Calu3 (cell line): ENCODE data around the gene IDH3B. TPM values are rescaled to one million over a fixed set of nuclear protein-coding genes. Genes with fewer than 3 reads are reported as not detected.

Experiments
- Bru-seq: library from RNA; stranded (reverse); fragments of 400-500 nt; gene quantifications from one replicate; lab custom pipeline; 2021; lab: Mats Ljungman, UMichigan
- BruChase-seq, 2 experiments: library from RNA; stranded (reverse); fragments of 400-500 nt; gene quantifications; one replicate each; lab custom pipeline; 2021; lab: Mats Ljungman, UMichigan
- BruUV-seq: library from RNA; stranded (reverse); fragments of 400-500 nt; replicated peaks from 2 replicates; lab custom pipeline; 2021; lab: Mats Ljungman, UMichigan
- CTCF ChIA-PET: fragments of 300-600 bp; sonication (Branson Sonifier 250); formaldehyde crosslinking; loops from one replicate; lab custom pipeline; 2022; ENCODE audit warnings: antibody characterized with exemption; lab: Charles Lee
- DNase-seq: peaks from one replicate; pipeline ENCODE4 v3.0.0; 2022
- H3K27ac Mint-ChIP-seq: one replicate; pipeline ENCODE4 v1.8.0; 2022; ENCODE audit warnings: mixed read lengths; ENCODE audit not compliant: unreplicated experiment
- H3K27me3 Mint-ChIP-seq: one replicate; pipeline ENCODE4 v1.8.0; 2022; ENCODE audit warnings: mixed read lengths; ENCODE audit not compliant: unreplicated experiment
- H3K36me3 Mint-ChIP-seq: one replicate; pipeline ENCODE4 v1.8.0; 2022; ENCODE audit warnings: mild to moderate bottlenecking, moderate library complexity, mixed read lengths; ENCODE audit not compliant: insufficient read depth, unreplicated experiment
- H3K4me1 Mint-ChIP-seq: one replicate; pipeline ENCODE4 v1.8.0; 2022; ENCODE audit warnings: mild to moderate bottlenecking, low read depth, mixed read lengths; ENCODE audit not compliant: unreplicated experiment
- H3K4me3 Mint-ChIP-seq: one replicate; pipeline ENCODE4 v1.8.0; 2022; ENCODE audit warnings: mild to moderate bottlenecking, low read depth, moderate library complexity, mixed read lengths; ENCODE audit not compliant: unreplicated experiment
- H3K9me3 Mint-ChIP-seq: one replicate; pipeline ENCODE4 v1.8.0; 2022; ENCODE audit warnings: low read depth, mixed read lengths; ENCODE audit not compliant: unreplicated experiment
- intact Hi-C: fragments of 100-400 bp; cut with micrococcal nuclease; formaldehyde crosslinking; loops from one replicate; pipeline ENCODE4 v1.10.0; 2022; ENCODE audit not compliant: unreplicated experiment
- long read RNA-seq: library from polyadenylated mRNA; stranded (forward); transcript quantifications from one replicate; pipeline ENCODE4 v2.0.0, GENCODE V29; 2022
- total RNA-seq: library from RNA; stranded (reverse); gene quantifications from 2 replicates; pipeline ENCODE4 v1.2.3, GENCODE V29; 2022
- TF ChIP-seq, protein P1 (sequence below): fragments of 200-600 bp; IDR thresholded peaks from one replicate; pipeline ENCODE4 v1.8.0; 2022; ENCODE audit warnings: antibody characterized with exemption; ENCODE audit not compliant: unreplicated experiment

IDH3B gene
- 73.6 and 74.8 TPM in 2 replicates for total RNA-seq
- Bru-seq, nascent RNA: percentile 71 among the genes with signal in this experiment
- BruChase-seq, experiment 1, labeled RNA remaining after a 6-hour chase: percentile 88 among the genes with signal in this experiment
- percentile 80 among the genes with signal in this experiment for BruChase-seq, experiment 2, labeled RNA remaining after a 2-hour chase
- long read RNA-seq, transcript IDH3B-201 (12 exons, 1,545 nt): major isoform, 70 of 634 reads
- long read RNA-seq, transcript IDH3B-206 (13 exons, 1,279 nt): minor isoform, 13 of 634 reads
- long read RNA-seq, partial matches to known transcripts: 229 of 634 reads
- long read RNA-seq, other reads (novel, unspliced or antisense): 320 of 634 reads

DNA sequence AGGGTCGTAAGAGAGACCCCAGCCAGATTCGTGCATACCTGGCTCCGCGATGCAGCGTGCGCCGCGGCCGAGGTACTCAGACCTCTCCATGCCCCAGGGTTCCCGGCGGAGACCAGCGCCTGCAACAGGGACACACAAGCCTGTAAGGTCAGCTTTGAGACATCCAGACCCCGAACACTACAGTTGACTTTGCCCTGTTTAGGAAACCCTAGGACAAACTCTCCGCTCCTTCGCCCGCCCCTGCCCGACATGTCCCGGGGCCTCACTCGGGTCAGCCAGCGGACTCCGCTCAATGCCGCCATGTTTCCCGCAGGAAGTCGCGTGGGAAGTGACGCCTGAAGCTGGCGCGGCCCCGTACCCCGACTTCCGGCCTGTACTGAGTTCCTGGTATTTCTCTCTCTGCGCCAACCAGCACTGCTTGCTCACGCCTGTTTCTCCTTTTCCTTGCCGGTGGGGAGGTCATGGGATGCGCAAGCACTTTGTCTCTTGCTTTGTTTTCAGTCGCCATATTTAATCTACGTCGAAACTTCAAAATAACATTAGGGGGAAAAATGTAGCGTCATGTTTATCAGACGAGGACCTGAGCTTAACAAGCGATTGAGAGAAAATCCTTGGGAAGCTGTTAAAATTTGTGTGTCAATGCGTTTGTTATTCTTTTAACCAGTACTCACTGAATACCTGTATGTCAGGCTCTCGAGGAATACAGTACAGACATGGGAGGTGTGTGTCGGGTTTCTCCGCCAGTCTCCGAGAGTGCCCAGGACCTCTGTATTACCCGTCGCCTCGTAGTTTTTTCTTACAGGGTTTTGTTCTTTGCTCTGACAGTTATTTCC is at the start of gene IDH3B:
Gene IDH3B (minus strand): TSS at position 330 of the 833 bp plus-strand sequence. CDS start 28 bp downstream, at position 302.
- TF ChIP-seq, protein P1, sequence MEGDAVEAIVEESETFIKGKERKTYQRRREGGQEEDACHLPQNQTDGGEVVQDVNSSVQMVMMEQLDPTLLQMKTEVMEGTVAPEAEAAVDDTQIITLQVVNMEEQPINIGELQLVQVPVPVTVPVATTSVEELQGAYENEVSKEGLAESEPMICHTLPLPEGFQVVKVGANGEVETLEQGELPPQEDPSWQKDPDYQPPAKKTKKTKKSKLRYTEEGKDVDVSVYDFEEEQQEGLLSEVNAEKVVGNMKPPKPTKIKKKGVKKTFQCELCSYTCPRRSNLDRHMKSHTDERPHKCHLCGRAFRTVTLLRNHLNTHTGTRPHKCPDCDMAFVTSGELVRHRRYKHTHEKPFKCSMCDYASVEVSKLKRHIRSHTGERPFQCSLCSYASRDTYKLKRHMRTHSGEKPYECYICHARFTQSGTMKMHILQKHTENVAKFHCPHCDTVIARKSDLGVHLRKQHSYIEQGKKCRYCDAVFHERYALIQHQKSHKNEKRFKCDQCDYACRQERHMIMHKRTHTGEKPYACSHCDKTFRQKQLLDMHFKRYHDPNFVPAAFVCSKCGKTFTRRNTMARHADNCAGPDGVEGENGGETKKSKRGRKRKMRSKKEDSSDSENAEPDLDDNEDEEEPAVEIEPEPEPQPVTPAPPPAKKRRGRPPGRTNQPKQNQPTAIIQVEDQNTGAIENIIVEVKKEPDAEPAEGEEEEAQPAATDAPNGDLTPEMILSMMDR: no peak

DNA sequence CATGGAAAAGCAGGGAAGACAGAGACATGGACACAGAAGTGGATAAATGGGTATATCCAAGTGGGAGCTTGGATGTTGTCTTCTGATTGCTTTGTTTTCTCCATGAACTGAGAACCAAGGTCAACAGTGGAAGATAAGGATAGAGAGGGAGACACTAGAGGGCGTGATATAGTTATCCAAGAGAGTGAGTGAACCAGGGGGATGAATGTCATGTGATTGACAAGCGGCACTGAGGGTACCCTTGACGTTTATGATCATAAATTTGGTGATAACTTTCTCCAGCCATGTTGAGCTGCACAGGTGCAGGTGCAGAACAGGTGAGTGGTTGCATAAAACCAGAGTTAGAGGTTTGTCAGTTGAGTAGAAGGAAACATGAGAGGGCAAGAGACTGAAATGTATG is 49.3 kb upstream of the IDH3B start:
- H3K27me3 Mint-ChIP-seq: no peaks in the 10 kb centered on the region
- TF ChIP-seq, protein P1: no peak
- CTCF ChIA-PET: no interaction called here
- no TSS peak for BruUV-seq
- H3K4me1 Mint-ChIP-seq: no peaks in the 10 kb centered on the region
- H3K4me3 Mint-ChIP-seq: no peak overlapping the region
- no peak overlapping the region for H3K27ac Mint-ChIP-seq
- intact Hi-C loops: loop anchor here (1.0 kb wide), 1 partner anchor 30 kb away; no protein-coding TSS in a partner anchor
- no peak for DNase-seq
- no peaks in the 10 kb centered on the region for H3K9me3 Mint-ChIP-seq
- no peaks in the 10 kb centered on the region for H3K36me3 Mint-ChIP-seq

More for the DNA sequence above, at the start of gene IDH3B:
- H3K27me3 Mint-ChIP-seq: peaks cover 18% of the 10 kb centered on the region
- CTCF ChIA-PET: interaction anchor here (0.7 to 1.4 kb wide), 3 partner anchors 9 to 12 kb away, joined by 3 to 5 read pairs (median 4); partner anchors contain the start of gene NOP56
- H3K4me1 Mint-ChIP-seq: peaks cover 15% of the 10 kb centered on the region
- peak within 1 kb of the TSS; percentile 85 for H3K4me3 Mint-ChIP-seq
- intact Hi-C loops: no loop called here
- peaks cover 41% of the 10 kb centered on the region for H3K36me3 Mint-ChIP-seq
- peak within 1 kb of the TSS; percentile 86 for H3K27ac Mint-ChIP-seq
- BruUV-seq: TSS peak; percentile 99
- H3K9me3 Mint-ChIP-seq: no peaks in the 10 kb centered on the region
- DNase-seq: peak; percentile 83

DNA sequence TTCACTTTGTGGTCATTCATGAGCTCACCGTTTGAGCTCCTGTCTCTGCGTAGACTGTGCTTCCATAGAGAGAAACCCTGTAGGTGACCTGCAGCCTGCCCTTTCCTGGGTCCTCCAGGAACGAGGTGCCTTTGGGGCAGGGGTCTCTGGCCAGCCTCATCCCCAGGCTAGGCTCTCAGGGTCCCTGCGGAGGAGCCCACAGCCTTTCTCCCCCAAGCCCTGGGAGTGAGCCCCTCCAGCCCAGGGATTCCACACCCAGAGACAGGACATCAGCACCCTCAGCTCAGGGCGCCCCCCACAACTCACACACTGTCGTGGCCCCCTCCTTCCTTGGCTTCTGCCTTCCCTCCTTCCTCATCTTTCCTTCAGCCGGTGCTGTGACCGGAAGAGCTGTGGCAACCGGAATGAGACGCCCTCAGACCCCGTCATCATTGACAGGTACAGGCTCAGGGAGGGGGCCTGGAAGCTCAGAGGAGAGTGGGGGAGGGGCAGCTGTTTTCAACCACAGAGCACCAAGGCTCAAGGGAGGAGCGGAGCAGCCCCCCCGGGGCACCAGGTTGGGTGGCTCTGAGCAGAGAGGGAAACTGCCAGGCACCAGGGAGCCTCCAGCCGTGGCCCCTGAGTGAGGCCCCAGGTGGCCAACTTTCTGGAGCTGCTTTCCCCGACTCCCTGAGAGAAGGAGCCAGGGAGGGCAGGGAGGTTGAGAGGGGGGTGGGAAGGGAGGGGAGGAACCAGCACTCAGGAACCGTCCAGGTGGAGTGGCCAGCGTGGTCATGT is 45.4 kb upstream of the IDH3B start:
- Mint-ChIP-seq H3K4me1 (no peaks in the 10 kb centered on the region), H3K27me3 (peaks cover 31% of the 10 kb centered on the region), H3K9me3 (no peaks in the 10 kb centered on the region), H3K27ac (no peak overlapping the region), H3K36me3 (no peaks in the 10 kb centered on the region), H3K4me3 (no peak overlapping the region)
- BruUV-seq: no TSS peak
- intact Hi-C loops: no loop called here
- DNase-seq: no peak
- TF ChIP-seq, protein P1: no peak
- CTCF ChIA-PET: no interaction called here

DNA sequence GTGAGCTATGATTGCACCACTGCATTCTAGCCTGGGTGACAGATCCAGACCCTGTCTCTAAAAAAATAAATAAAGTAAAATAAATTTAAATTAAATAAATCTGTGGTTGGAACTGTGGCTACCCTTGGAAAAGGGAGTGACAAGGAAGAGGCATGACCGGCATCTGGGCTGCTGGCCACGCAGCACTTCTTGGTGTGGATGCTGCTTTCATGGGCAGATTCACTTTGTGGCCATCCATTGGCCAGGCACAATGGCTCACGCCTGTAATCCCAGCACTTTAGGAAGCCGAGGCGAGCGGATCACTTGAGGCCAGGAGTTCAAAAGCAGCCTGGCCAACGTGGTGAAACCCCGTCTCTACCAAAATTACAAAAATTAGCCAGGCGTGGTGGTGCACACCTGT is 44.6 kb upstream of the IDH3B start:
- Mint-ChIP-seq H3K36me3 (no peaks in the 10 kb centered on the region), H3K4me1 (no peaks in the 10 kb centered on the region), H3K27ac (no peak overlapping the region), H3K27me3 (peaks cover 38% of the 10 kb centered on the region), H3K9me3 (no peaks in the 10 kb centered on the region), H3K4me3 (no peak overlapping the region)
- intact Hi-C loops: no loop called here
- TF ChIP-seq, protein P1: no peak
- CTCF ChIA-PET: no interaction called here
- BruUV-seq: no TSS peak
- no peak for DNase-seq
